Globus pallidus (tissue), 1 donor: ENCODE measurements around the gene CXCR4.

Experiments
- DNase-seq: peaks from one replicate; pipeline ENCODE4 v3.0.0-alpha.2; 2015; ENCODE audit warnings: low spot score

The CXCR4 gene

GRCh38 chr2:136131961-136132824 lies 14.2 kb upstream of the CXCR4 start:
- no peak for DNase-seq

DNA sequence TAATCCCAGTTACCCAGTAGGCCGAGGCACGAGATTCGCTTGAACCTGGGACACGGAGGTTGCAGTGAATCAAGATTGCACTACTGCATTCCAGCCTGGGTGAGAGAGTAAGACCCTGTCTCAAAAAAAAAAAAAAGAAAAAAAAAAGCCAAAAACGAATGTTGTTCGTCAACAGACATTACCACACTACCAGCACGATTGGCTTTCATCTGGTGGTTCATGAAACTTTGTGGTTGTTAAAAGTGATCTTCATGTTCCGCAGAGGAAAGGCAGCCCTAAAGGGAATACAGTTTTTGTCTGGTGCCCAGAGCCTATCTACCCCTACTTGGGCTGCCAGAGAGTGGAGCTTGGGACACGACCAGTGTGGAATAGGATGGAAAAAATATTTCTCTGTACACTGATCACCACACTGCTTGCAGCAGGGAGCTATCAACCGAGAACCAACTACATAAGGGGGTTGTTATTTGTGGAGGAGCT lies 13.6 kb upstream of the CXCR4 start:
- no peak for DNase-seq

- no peak for DNase-seq
Measured at GRCh38 chr2:136130511-136130910, 12.6 kb upstream of the CXCR4 start.

GRCh38 chr2:136130045-136130444 lies 12.1 kb upstream of the CXCR4 start:
- DNase-seq = no peak

DNA sequence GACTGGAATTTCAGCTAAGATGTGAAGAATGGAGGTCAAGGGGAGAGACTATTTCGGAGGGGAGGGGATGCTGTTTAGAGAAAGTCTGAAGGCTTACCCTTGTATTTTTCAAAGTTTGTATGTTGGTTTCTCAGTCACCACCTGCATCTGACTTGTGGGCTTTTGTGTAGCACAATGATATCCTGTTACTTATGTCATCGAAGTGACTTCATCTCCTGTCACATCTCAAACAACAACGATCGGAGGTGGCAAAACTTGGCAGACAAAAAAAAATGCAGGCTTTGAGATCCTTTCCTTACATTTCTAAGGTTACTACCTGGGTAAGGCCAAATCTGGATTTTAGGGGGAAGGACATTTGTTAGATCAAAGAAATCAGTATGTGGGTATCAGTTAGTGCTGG lies 11.7 kb upstream of the CXCR4 start:
- no peak for DNase-seq

- no peak for DNase-seq
Measured at GRCh38 chr2:136128905-136129304, 11.0 kb upstream of the CXCR4 start.

DNA sequence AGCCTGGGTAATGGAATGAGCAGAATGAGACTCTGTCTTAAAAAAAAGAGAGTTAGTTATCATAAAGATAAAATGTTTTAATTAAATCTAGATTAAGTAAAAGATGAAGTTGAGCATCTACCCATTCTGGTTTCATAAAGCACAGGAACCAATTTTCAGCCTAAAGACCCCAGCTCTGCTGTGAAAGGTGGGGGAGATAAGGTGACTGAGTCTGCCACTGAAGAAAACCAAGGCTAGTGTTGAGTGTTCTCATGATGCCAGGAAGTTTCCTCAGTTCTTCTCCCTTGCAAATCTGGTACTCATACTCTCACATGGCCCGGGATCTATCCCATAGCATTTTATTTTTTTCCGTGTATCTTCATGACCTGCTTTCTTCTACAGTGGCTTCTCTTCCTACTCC lies 10.4 kb upstream of the CXCR4 start:
- DNase-seq = no peak

DNA sequence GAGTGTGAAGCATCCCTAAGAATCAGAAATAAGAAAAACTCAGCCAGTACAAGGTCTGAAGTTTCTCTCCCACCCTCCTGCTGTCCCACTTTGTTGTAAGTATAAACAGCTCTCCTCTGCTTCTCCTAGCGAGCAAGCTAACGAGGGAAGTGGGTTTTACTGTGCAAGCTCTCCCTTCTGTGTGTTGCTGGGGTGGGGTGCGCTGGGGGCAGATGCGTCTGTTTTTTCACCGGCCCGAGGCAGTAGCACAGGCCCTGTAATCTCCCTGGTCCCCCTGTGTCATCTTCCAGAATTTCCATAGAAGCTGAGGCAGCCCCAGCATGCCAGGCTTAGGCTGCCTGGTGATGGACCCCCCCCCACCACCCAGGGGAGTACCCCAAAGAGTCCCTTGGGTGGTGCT lies 9.4 kb upstream of the CXCR4 start:
- DNase-seq = no peak

GRCh38 chr2:136126421-136126926 lies 8.5 kb upstream of the CXCR4 start:
- no peak for DNase-seq

GRCh38 chr2:136126021-136126420 lies 8.1 kb upstream of the CXCR4 start:
- no peak for DNase-seq

GRCh38 chr2:136125236-136125635 lies 7.3 kb upstream of the CXCR4 start:
- no peak for DNase-seq

- DNase-seq = no peak
Measured at GRCh38 chr2:136124805-136125204, 6.9 kb upstream of the CXCR4 start.

- DNase-seq = no peak
Measured at GRCh38 chr2:136122661-136123060, 4.7 kb upstream of the CXCR4 start.

DNA sequence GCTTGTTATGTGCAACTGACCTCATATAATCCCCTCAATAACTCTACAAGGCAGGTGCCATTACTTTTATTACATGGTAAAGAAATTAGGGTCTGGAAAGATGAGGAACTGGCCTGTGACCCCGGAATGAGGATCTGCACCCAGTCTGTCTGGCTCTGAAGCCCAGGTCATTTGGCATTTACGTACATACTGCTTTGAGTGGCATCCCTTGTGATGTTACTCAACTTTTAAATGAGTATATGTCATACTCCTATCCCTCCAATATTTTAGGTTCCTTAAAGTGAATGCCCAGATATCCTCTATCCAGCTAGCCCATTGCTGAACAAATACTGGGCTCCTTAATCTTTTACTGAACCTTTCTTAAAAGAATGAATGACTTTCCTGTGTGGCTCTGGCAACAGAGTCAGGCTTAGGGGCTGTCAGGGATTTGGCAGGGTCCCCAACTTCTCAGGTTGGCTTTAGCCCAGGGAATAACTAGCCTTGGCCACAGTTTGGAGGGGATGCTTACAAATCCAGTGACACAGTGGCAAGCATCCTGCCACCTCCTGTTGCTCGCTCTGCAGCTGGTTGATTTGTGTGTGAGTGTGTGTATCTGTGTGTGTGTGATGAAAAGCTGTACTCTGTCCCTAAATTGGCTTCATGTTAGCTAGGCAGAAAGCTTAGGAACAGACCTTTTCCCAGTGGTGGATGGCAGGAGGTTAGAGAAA lies 3.4 kb upstream of the CXCR4 start:
- no peak for DNase-seq

DNA sequence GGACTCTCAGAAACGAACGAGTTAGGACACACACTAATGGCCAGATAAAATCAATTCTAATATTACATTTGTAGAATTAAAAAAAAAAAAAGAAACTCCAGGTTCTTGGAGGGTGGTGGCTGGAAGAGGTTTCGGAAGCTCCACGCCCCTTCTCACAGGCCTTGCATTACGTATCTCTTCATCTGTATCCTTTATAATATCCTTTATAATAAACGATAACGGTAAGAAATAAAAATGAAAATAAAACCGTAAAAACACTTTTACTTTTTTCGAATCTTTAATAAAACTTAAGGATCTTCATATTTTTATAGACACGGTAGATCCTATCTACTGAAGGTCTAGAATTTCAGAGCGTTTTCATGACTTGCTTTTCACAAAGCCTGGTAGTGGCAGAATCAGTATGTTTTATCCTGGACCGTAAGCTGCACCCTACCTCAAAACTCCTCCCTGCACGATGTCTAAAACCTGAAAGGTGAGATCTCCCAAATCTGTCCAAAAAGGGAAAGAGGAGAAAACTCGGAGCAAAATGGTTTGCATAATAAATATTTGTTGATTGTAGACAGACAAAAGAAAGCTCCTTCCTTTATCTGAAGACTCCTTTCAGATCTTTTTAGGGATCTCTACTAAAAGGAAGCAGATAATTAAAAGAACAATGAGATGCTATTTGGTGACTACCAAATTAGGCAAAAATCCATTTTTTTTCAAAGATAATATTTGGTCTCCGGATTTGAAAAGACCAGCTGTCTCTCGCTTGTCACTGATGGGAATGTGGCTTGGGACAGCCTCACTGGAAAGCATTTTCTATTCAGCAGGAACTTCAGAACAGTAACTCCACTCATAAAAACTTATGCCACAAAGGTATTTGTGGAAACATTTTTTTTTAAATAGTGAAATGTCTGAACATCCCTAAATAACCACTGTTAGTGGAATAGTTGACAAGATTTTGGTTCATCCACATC lies 2.0 kb upstream of the CXCR4 start:
- DNase-seq = no peak

DNA sequence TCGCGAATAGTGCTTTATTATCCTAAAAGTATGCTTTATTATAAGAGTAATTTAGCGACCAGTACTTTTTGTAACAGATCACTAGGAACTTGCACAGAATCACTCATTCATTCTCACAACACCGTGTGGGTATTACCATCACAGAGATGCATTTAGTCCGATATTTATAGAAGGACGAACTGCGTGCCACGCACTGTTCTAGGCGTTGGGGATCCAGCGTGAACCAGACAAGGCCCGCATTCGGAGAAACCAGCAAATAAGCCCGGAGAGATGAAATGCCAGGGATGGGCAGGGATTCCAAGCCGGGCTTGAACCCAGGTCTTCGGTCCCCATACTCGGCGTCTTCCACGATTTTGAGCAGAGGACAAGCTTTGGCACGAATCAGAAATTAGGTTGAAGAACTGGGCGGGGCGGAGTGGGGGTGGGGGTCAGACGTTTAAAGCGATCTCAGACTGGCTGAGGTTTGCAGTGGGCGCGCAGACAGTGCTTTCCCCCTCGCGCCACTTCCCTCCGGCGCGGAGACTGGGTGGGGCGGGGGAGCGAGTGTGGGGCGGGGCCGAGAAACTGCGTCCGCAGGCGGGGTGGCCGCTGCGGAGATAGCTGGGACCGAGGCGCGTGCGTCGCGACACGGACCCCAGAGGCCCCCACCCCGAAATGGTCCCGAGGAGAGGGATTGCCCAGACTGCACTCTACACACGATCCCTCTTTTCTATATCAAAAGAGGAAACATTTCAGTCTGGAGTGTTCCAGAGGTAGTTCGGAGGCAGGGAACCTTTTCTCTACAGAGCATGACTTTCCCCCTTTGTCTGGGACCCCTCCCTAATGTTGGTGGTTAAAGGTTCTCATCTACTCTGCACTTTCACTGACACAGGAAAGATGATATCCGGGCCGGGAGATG lies 1.1 kb upstream of the CXCR4 start:
- no peak for DNase-seq

GRCh38 chr2:136117391-136117841 lies 533 bp downstream of the CXCR4 start:
- DNase-seq = peak; percentile 71

- DNase-seq = no peak
Measured at GRCh38 chr2:136116813-136117390, 1.0 kb downstream of the CXCR4 start.

DNA sequence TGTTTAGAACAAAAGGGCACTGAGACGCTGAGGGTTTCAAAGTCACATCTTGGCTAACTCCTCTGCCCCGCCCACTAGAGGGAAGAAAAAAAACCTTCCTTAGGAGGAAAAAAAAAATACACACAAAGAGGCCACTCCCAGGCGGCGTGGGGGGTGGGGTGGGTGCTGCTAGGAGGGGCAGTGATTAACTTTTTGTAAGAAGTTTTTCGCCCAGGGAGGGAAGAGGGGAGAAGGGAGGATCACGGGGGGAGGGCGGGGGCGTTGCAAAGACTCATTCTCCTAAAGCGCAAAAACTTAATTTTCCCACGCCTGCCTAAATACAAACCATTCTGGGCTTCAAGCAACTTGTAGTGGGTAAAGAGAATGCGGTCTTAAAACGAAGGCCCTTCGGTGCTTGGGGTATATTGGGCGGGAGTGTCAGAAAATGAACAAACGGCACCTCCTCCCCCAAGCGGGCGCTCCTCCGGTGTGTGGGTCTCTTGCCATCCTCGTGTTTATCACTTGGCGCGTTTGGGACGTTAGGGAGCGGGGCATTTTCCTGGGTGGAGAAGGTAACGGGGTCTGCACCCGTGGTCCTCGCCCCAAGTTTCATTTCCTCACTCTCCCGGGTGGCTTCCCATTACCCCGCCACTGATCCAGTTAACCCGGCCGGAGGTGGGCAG lies 1.7 kb downstream of the CXCR4 start:
- DNase-seq = no peak
